ENCODE results near the gene ZFY.

ZFY gene

GRCh38 chrY:2887955-2888354 is 47.2 kb upstream of the ZFY start:
- no peaks in the 10 kb centered on the region for H3K36me3 ChIP-seq (ENCODE audit: low read length)
- H3K4me2 ChIP-seq (ENCODE audit: low read depth, low read length, poor library complexity, severe bottlenecking), result no peak overlapping the region
- TF ChIP-seq EZH2phosphoT487 (conservative IDR thresholded peaks at IDR 0.05; ENCODE audit: low read length), result no peak
- TF ChIP-seq CTCF (IDR thresholded peaks at IDR 0.05; ENCODE audit: insufficient read depth, low read length, poor library complexity, severe bottlenecking), result no peak
- H3K4me3 ChIP-seq (ENCODE audit: insufficient read depth, low read length, poor library complexity, severe bottlenecking), result no peak overlapping the region
- no peaks in the 10 kb centered on the region for H3K9me3 ChIP-seq (ENCODE audit: insufficient read depth, low read length)
- no peak overlapping the region for H2AFZ ChIP-seq (ENCODE audit: low read depth, low read length, severe bottlenecking)
- no peaks in the 10 kb centered on the region for H3K79me2 ChIP-seq (ENCODE audit: insufficient read depth, low read length)
- no peak overlapping the region for H3K9ac ChIP-seq (ENCODE audit: low read length)
- no peaks in the 10 kb centered on the region for H3K27me3 ChIP-seq (ENCODE audit: low read length)
- H3K27ac ChIP-seq (ENCODE audit: low read depth, low read length), result no peak overlapping the region
- no peaks in the 10 kb centered on the region for H3K9me2 ChIP-seq (replicated peaks; ENCODE audit: insufficient read depth, low read length)
- H3F3A ChIP-seq (ENCODE audit: insufficient read depth), result no peaks in the 10 kb centered on the region
- no peaks in the 10 kb centered on the region for H4K20me1 ChIP-seq (ENCODE audit: low read depth, low read length)

GRCh38 chrY:2893471-2893870 is 41.7 kb upstream of the ZFY start:
- Histone ChIP-seq H3K9ac (ENCODE audit: low read length) (no peak overlapping the region), H3K27me3 (ENCODE audit: low read length) (no peaks in the 10 kb centered on the region), H3K4me3 (ENCODE audit: insufficient read depth, low read length, poor library complexity, severe bottlenecking) (no peak overlapping the region), H3K9me3 (ENCODE audit: insufficient read depth, low read length) (no peaks in the 10 kb centered on the region), H3K4me2 (ENCODE audit: low read depth, low read length, poor library complexity, severe bottlenecking) (no peak overlapping the region), H2AFZ (ENCODE audit: low read depth, low read length, severe bottlenecking) (no peak overlapping the region), H3K36me3 (ENCODE audit: low read length) (no peaks in the 10 kb centered on the region), H3F3A (ENCODE audit: insufficient read depth) (no peaks in the 10 kb centered on the region), H4K20me1 (ENCODE audit: low read depth, low read length) (no peaks in the 10 kb centered on the region), H3K27ac (ENCODE audit: low read depth, low read length) (no peak overlapping the region), H3K9me2 (replicated peaks; ENCODE audit: insufficient read depth, low read length) (no peaks in the 10 kb centered on the region), H3K79me2 (ENCODE audit: insufficient read depth, low read length) (no peaks in the 10 kb centered on the region)
- TF ChIP-seq CTCF (IDR thresholded peaks at IDR 0.05; ENCODE audit: insufficient read depth, low read length, poor library complexity, severe bottlenecking), result no peak
- no peak for TF ChIP-seq EZH2phosphoT487 (conservative IDR thresholded peaks at IDR 0.05; ENCODE audit: low read length)

GRCh38 chrY:2896050-2896449 is 39.1 kb upstream of the ZFY start:
- H3K27ac ChIP-seq (ENCODE audit: low read depth, low read length), result no peak overlapping the region
- H3K79me2 ChIP-seq (ENCODE audit: insufficient read depth, low read length), result no peaks in the 10 kb centered on the region
- H2AFZ ChIP-seq (ENCODE audit: low read depth, low read length, severe bottlenecking), result no peak overlapping the region
- H3K9me3 ChIP-seq (ENCODE audit: insufficient read depth, low read length), result no peaks in the 10 kb centered on the region
- no peak overlapping the region for H3K9ac ChIP-seq (ENCODE audit: low read length)
- TF ChIP-seq CTCF (IDR thresholded peaks at IDR 0.05; ENCODE audit: insufficient read depth, low read length, poor library complexity, severe bottlenecking) (no peak), EZH2phosphoT487 (conservative IDR thresholded peaks at IDR 0.05; ENCODE audit: low read length) (no peak)
- H3K9me2 ChIP-seq (replicated peaks; ENCODE audit: insufficient read depth, low read length), result no peaks in the 10 kb centered on the region
- H3K4me2 ChIP-seq (ENCODE audit: low read depth, low read length, poor library complexity, severe bottlenecking), result no peak overlapping the region
- H3F3A ChIP-seq (ENCODE audit: insufficient read depth), result no peaks in the 10 kb centered on the region
- no peaks in the 10 kb centered on the region for H3K36me3 ChIP-seq (ENCODE audit: low read length)
- H4K20me1 ChIP-seq (ENCODE audit: low read depth, low read length), result no peaks in the 10 kb centered on the region
- H3K27me3 ChIP-seq (ENCODE audit: low read length), result no peaks in the 10 kb centered on the region
- no peak overlapping the region for H3K4me3 ChIP-seq (ENCODE audit: insufficient read depth, low read length, poor library complexity, severe bottlenecking)

GRCh38 chrY:2907356-2907755 is 27.8 kb upstream of the ZFY start:
- no peaks in the 10 kb centered on the region for H3K9me2 ChIP-seq (replicated peaks; ENCODE audit: insufficient read depth, low read length)
- H2AFZ ChIP-seq (ENCODE audit: low read depth, low read length, severe bottlenecking), result no peak overlapping the region
- H3K36me3 ChIP-seq (ENCODE audit: low read length), result no peaks in the 10 kb centered on the region
- H3K4me2 ChIP-seq (ENCODE audit: low read depth, low read length, poor library complexity, severe bottlenecking), result no peak overlapping the region
- no peaks in the 10 kb centered on the region for H3F3A ChIP-seq (ENCODE audit: insufficient read depth)
- no peak overlapping the region for H3K9ac ChIP-seq (ENCODE audit: low read length)
- no peaks in the 10 kb centered on the region for H3K9me3 ChIP-seq (ENCODE audit: insufficient read depth, low read length)
- H3K27ac ChIP-seq (ENCODE audit: low read depth, low read length), result no peak overlapping the region
- no peaks in the 10 kb centered on the region for H4K20me1 ChIP-seq (ENCODE audit: low read depth, low read length)
- no peaks in the 10 kb centered on the region for H3K79me2 ChIP-seq (ENCODE audit: insufficient read depth, low read length)
- no peak for TF ChIP-seq CTCF (IDR thresholded peaks at IDR 0.05; ENCODE audit: insufficient read depth, low read length, poor library complexity, severe bottlenecking)
- TF ChIP-seq EZH2phosphoT487 (conservative IDR thresholded peaks at IDR 0.05; ENCODE audit: low read length), result no peak
- H3K4me3 ChIP-seq (ENCODE audit: insufficient read depth, low read length, poor library complexity, severe bottlenecking), result no peak overlapping the region
- no peaks in the 10 kb centered on the region for H3K27me3 ChIP-seq (ENCODE audit: low read length)
